Iris pigment epithelial cell (primary cell): ENCODE measurements around the gene KIFAP3.
"Not testable (repeated sequence)": the region's sequence is repeated elsewhere in the genome, so short reads cannot be mapped to it uniquely, and the experiment has no call there.

Source experiments
- DNase-seq: peaks from one replicate; pipeline ENCODE4 v3.0.0-alpha.2; 2011; ENCODE audit warnings: low read depth

KIFAP3 gene

GRCh38 chr1:170074250-170075157, at the start of gene KIFAP3:
Gene KIFAP3 (minus strand): TSS chr1:170074695. CDS start chr1:170074467, 228 bp downstream.
- peak; percentile 98 for DNase-seq

GRCh38 chr1:170122366-170122765, 47.9 kb upstream of the KIFAP3 start:
- no peak for DNase-seq

- DNase-seq: peak; percentile 37
Measured at GRCh38 chr1:170114906-170115305, 40.4 kb upstream of the KIFAP3 start.

- not testable (repeated sequence) for DNase-seq
Measured at GRCh38 chr1:170113140-170113539, 38.6 kb upstream of the KIFAP3 start.

- no peak for DNase-seq
Measured at GRCh38 chr1:170097449-170097948, 23.0 kb upstream of the KIFAP3 start.

- no peak for DNase-seq
Measured at GRCh38 chr1:170096806-170097340, 22.4 kb upstream of the KIFAP3 start.

GRCh38 chr1:170095976-170096748, 21.7 kb upstream of the KIFAP3 start:
- DNase-seq: no peak

- not testable (repeated sequence) for DNase-seq
Measured at GRCh38 chr1:170094697-170095616, 20.5 kb upstream of the KIFAP3 start.

- DNase-seq: no peak
Measured at GRCh38 chr1:170086399-170087032, 12.0 kb upstream of the KIFAP3 start.

GRCh38 chr1:170085091-170085490, 10.6 kb upstream of the KIFAP3 start:
- DNase-seq: no peak

GRCh38 chr1:170078610-170079189, 4.2 kb upstream of the KIFAP3 start:
- DNase-seq: no peak

- DNase-seq: no peak
Measured at GRCh38 chr1:170077926-170078325, 3.4 kb upstream of the KIFAP3 start.

GRCh38 chr1:170076952-170077351, 2.5 kb upstream of the KIFAP3 start:
- not testable (repeated sequence) for DNase-seq

- DNase-seq: no peak
Measured at GRCh38 chr1:170076199-170076598, 1.7 kb upstream of the KIFAP3 start.

- no peak for DNase-seq
Measured at GRCh38 chr1:170075186-170075585, 691 bp upstream of the KIFAP3 start.

GRCh38 chr1:170073893-170074249, 624 bp downstream of the KIFAP3 start:
- DNase-seq: no peak

GRCh38 chr1:170071378-170071777, 3.1 kb downstream of the KIFAP3 start:
- no peak for DNase-seq

- DNase-seq: no peak
Measured at GRCh38 chr1:170068923-170069322, 5.6 kb downstream of the KIFAP3 start.

- no peak for DNase-seq
Measured at GRCh38 chr1:170067253-170067819, 7.2 kb downstream of the KIFAP3 start.

GRCh38 chr1:170064821-170065220, 9.7 kb downstream of the KIFAP3 start:
- no peak for DNase-seq
